NCI-H1436 (cell line): ENCODE data around the gene ACADM.
A peak's percentile ranks its signal among the peaks of the same experiment; 100 is the strongest.
"Not testable (repeated sequence)": the region's sequence is repeated elsewhere in the genome, so short reads cannot be mapped to it uniquely, and the experiment has no call there.

Source experiments
- DNase-seq: peaks from one replicate; lab custom pipeline; 2025; lab: John Stamatoyannopoulos, UW

Gene ACADM

GRCh38 chr1:75736016-75736415 lies 11.5 kb downstream of the ACADM start:
- no peak for DNase-seq

GRCh38 chr1:75742047-75742625 lies 17.6 kb downstream of the ACADM start:
- no peak for DNase-seq

GRCh38 chr1:75745276-75745675 lies 20.8 kb downstream of the ACADM start:
- DNase-seq, result no peak

GRCh38 chr1:75757210-75757609 lies 32.7 kb downstream of the ACADM start:
- not testable (repeated sequence) for DNase-seq

GRCh38 chr1:75758543-75758942 lies 34.0 kb downstream of the ACADM start:
- not testable (repeated sequence) for DNase-seq

GRCh38 chr1:75764057-75764655 lies 39.6 kb downstream of the ACADM start:
- no peak for DNase-seq

- no peak for DNase-seq
Measured at GRCh38 chr1:75765697-75766355, 41.3 kb downstream of the ACADM start.

GRCh38 chr1:75768016-75768415 lies 43.5 kb downstream of the ACADM start:
- DNase-seq, result no peak

- DNase-seq, result no peak
Measured at GRCh38 chr1:75770761-75771160, 46.3 kb downstream of the ACADM start.

GRCh38 chr1:75771978-75772377 lies 47.5 kb downstream of the ACADM start:
- no peak for DNase-seq

GRCh38 chr1:75777812-75778211 lies 53.3 kb downstream of the ACADM start:
- DNase-seq, result not testable (repeated sequence)

- not testable (repeated sequence) for DNase-seq
Measured at GRCh38 chr1:75778694-75779093, 54.2 kb downstream of the ACADM start.

- DNase-seq, result not testable (repeated sequence)
Measured at GRCh38 chr1:75780183-75780582, 55.7 kb downstream of the ACADM start.

GRCh38 chr1:75783920-75784319 lies 59.4 kb downstream of the ACADM start:
- DNase-seq, result not testable (repeated sequence)

- no peak for DNase-seq
Measured at GRCh38 chr1:75785320-75785982, 60.9 kb downstream of the ACADM start.

GRCh38 chr1:75785983-75786853 lies 61.7 kb downstream of the ACADM start, which contains the start of gene RABGGTB:
Gene RABGGTB (plus strand): TSS chr1:75786256. CDS start chr1:75786272, 16 bp downstream.
- peak; percentile 94 for DNase-seq

- DNase-seq, result no peak
Measured at GRCh38 chr1:75786901-75787493, 62.5 kb downstream of the ACADM start.

GRCh38 chr1:75787524-75787923 lies 63.0 kb downstream of the ACADM start:
- no peak for DNase-seq

GRCh38 chr1:75789988-75790387 lies 65.5 kb downstream of the ACADM start:
- DNase-seq, result no peak

GRCh38 chr1:75791022-75791421 lies 66.5 kb downstream of the ACADM start:
- DNase-seq, result no peak

GRCh38 chr1:75792091-75792490 lies 67.6 kb downstream of the ACADM start:
- DNase-seq, result no peak
